ENCODE data around the gene CTAG1A.
"Not testable (repeated sequence)": the region's sequence is repeated elsewhere in the genome, so short reads cannot be mapped to it uniquely, and the experiment has no call there.

The CTAG1A gene

GRCh38 chrX:154573061-154573460, 11.9 kb upstream of the CTAG1A start:
- not testable (repeated sequence) for H3K27ac ChIP-seq (ENCODE audit: low read depth, low read length, severe bottlenecking); H3K9me3 ChIP-seq (ENCODE audit: control insufficient read depth, low read length); H3K4me1 ChIP-seq (ENCODE audit: control insufficient read depth, insufficient read depth, low read length, poor library complexity, severe bottlenecking); H3K4me3 ChIP-seq (ENCODE audit: extremely low read depth, insufficient read depth, low read length, poor library complexity, severe bottlenecking); H3K36me3 ChIP-seq (ENCODE audit: control insufficient read depth, insufficient read depth, low read length)
- WGBS, 2 experiments (ENCODE audit: insufficient coverage in 2 of 2) = no CpG with 5 or more reads among the region's 10 CpGs

GRCh38 chrX:154575076-154575475, 9.9 kb upstream of the CTAG1A start:
- WGBS, 2 experiments (ENCODE audit: insufficient coverage in 2 of 2) = no CpG with 5 or more reads among the region's 5 CpGs
- H3K27ac ChIP-seq (ENCODE audit: low read depth, low read length, severe bottlenecking) = not testable (repeated sequence)

GRCh38 chrX:154582994-154583393, 1.9 kb upstream of the CTAG1A start:
- not testable (repeated sequence) for H3K4me3 ChIP-seq (ENCODE audit: extremely low read depth, insufficient read depth, low read length, poor library complexity, severe bottlenecking); H3K36me3 ChIP-seq (ENCODE audit: control insufficient read depth, insufficient read depth, low read length); H3K4me1 ChIP-seq (ENCODE audit: control insufficient read depth, insufficient read depth, low read length, poor library complexity, severe bottlenecking); H3K27ac ChIP-seq (ENCODE audit: low read depth, low read length, severe bottlenecking); H3K9me3 ChIP-seq (ENCODE audit: control insufficient read depth, low read length)
- no CpG with 5 or more reads among the region's 8 CpGs for WGBS, 2 experiments (ENCODE audit: insufficient coverage in 2 of 2)

More at GRCh38 chrX:154575076-154575475, 9.9 kb upstream of the CTAG1A start:
- H3K36me3 ChIP-seq (ENCODE audit: control insufficient read depth, insufficient read depth, low read length); H3K4me1 ChIP-seq (ENCODE audit: control insufficient read depth, insufficient read depth, low read length, poor library complexity, severe bottlenecking); H3K4me3 ChIP-seq (ENCODE audit: extremely low read depth, insufficient read depth, low read length, poor library complexity, severe bottlenecking); H3K9me3 ChIP-seq (ENCODE audit: control insufficient read depth, low read length): not testable (repeated sequence)

- not testable (repeated sequence) for H3K4me1 ChIP-seq (ENCODE audit: control insufficient read depth, insufficient read depth, low read length, poor library complexity, severe bottlenecking)
- WGBS, 2 experiments (ENCODE audit: insufficient coverage in 2 of 2) = no CpG with 5 or more reads among the region's 13 CpGs
Measured at GRCh38 chrX:154590415-154590814, 5.5 kb downstream of the CTAG1A start.

GRCh38 chrX:154592505-154592904, 7.6 kb downstream of the CTAG1A start:
- Histone ChIP-seq H3K9me3 (ENCODE audit: control insufficient read depth, low read length) (no peaks in the 10 kb centered on the region), H3K27ac (ENCODE audit: low read depth, low read length, severe bottlenecking) (no peak overlapping the region), H3K36me3 (ENCODE audit: control insufficient read depth, insufficient read depth, low read length) (no peaks in the 10 kb centered on the region), H3K4me1 (ENCODE audit: control insufficient read depth, insufficient read depth, low read length, poor library complexity, severe bottlenecking) (no peaks in the 10 kb centered on the region), H3K4me3 (ENCODE audit: extremely low read depth, insufficient read depth, low read length, poor library complexity, severe bottlenecking) (no peak overlapping the region)
- 80 to 100% methylated on average over 1 to 2 of the region's 5 CpGs for WGBS, 2 experiments (ENCODE audit: insufficient coverage in 2 of 2)

More at GRCh38 chrX:154590415-154590814, 5.5 kb downstream of the CTAG1A start:
- H3K27ac ChIP-seq (ENCODE audit: low read depth, low read length, severe bottlenecking); H3K9me3 ChIP-seq (ENCODE audit: control insufficient read depth, low read length); H3K36me3 ChIP-seq (ENCODE audit: control insufficient read depth, insufficient read depth, low read length); H3K4me3 ChIP-seq (ENCODE audit: extremely low read depth, insufficient read depth, low read length, poor library complexity, severe bottlenecking): not testable (repeated sequence)

- no peaks in the 10 kb centered on the region for H3K36me3 ChIP-seq (ENCODE audit: control insufficient read depth, insufficient read depth, low read length)
- H3K4me1 ChIP-seq (ENCODE audit: control insufficient read depth, insufficient read depth, low read length, poor library complexity, severe bottlenecking) = no peaks in the 10 kb centered on the region
- H3K4me3 ChIP-seq (ENCODE audit: extremely low read depth, insufficient read depth, low read length, poor library complexity, severe bottlenecking) = no peak overlapping the region
- H3K9me3 ChIP-seq (ENCODE audit: control insufficient read depth, low read length) = no peaks in the 10 kb centered on the region
- no peak overlapping the region for H3K27ac ChIP-seq (ENCODE audit: low read depth, low read length, severe bottlenecking)
- 93 to 100% methylated on average over 3 of the region's 5 CpGs for WGBS, 2 experiments (ENCODE audit: insufficient coverage in 2 of 2)
Measured at GRCh38 chrX:154593201-154593600, 8.3 kb downstream of the CTAG1A start.

GRCh38 chrX:154594491-154594890, 9.6 kb downstream of the CTAG1A start:
- WGBS, 2 experiments (ENCODE audit: insufficient coverage in 2 of 2) = 92% methylated on average over 2 of the region's 4 CpGs; no CpG with 5 or more reads in 1 of the 2 experiments
- Histone ChIP-seq H3K9me3 (ENCODE audit: control insufficient read depth, low read length) (no peaks in the 10 kb centered on the region), H3K36me3 (ENCODE audit: control insufficient read depth, insufficient read depth, low read length) (no peaks in the 10 kb centered on the region), H3K4me3 (ENCODE audit: extremely low read depth, insufficient read depth, low read length, poor library complexity, severe bottlenecking) (no peak overlapping the region), H3K27ac (ENCODE audit: low read depth, low read length, severe bottlenecking) (no peak overlapping the region), H3K4me1 (ENCODE audit: control insufficient read depth, insufficient read depth, low read length, poor library complexity, severe bottlenecking) (no peaks in the 10 kb centered on the region)

- Histone ChIP-seq H3K4me1 (ENCODE audit: control insufficient read depth, insufficient read depth, low read length, poor library complexity, severe bottlenecking) (peaks cover 2% of the 10 kb centered on the region), H3K9me3 (ENCODE audit: control insufficient read depth, low read length) (no peaks in the 10 kb centered on the region), H3K36me3 (ENCODE audit: control insufficient read depth, insufficient read depth, low read length) (no peaks in the 10 kb centered on the region), H3K4me3 (ENCODE audit: extremely low read depth, insufficient read depth, low read length, poor library complexity, severe bottlenecking) (no peak overlapping the region), H3K27ac (ENCODE audit: low read depth, low read length, severe bottlenecking) (no peak overlapping the region)
- no CpG with 5 or more reads among the region's 2 CpGs for WGBS, 2 experiments (ENCODE audit: insufficient coverage in 2 of 2)
Measured at GRCh38 chrX:154595559-154596249, 10.8 kb downstream of the CTAG1A start.

- Histone ChIP-seq H3K36me3 (ENCODE audit: control insufficient read depth, insufficient read depth, low read length) (no peaks in the 10 kb centered on the region), H3K4me3 (ENCODE audit: extremely low read depth, insufficient read depth, low read length, poor library complexity, severe bottlenecking) (no peak overlapping the region), H3K27ac (ENCODE audit: low read depth, low read length, severe bottlenecking) (no peak overlapping the region), H3K4me1 (ENCODE audit: control insufficient read depth, insufficient read depth, low read length, poor library complexity, severe bottlenecking) (peaks cover 2% of the 10 kb centered on the region), H3K9me3 (ENCODE audit: control insufficient read depth, low read length) (no peaks in the 10 kb centered on the region)
- WGBS, 2 experiments (ENCODE audit: insufficient coverage in 2 of 2) = no CpG with 5 or more reads among the region's 3 CpGs
Measured at GRCh38 chrX:154596290-154596929, 11.5 kb downstream of the CTAG1A start.

- 85 to 96% methylated on average over 4 to 6 of the region's 12 CpGs for WGBS, 2 experiments (ENCODE audit: insufficient coverage in 2 of 2)
- no peak overlapping the region for H3K27ac ChIP-seq (ENCODE audit: low read depth, low read length, severe bottlenecking)
- no peaks in the 10 kb centered on the region for H3K9me3 ChIP-seq (ENCODE audit: control insufficient read depth, low read length)
- H3K4me1 ChIP-seq (ENCODE audit: control insufficient read depth, insufficient read depth, low read length, poor library complexity, severe bottlenecking) = peaks cover 2% of the 10 kb centered on the region
- H3K36me3 ChIP-seq (ENCODE audit: control insufficient read depth, insufficient read depth, low read length) = no peaks in the 10 kb centered on the region
- H3K4me3 ChIP-seq (ENCODE audit: extremely low read depth, insufficient read depth, low read length, poor library complexity, severe bottlenecking) = no peak overlapping the region
Measured at GRCh38 chrX:154597221-154597620, 12.3 kb downstream of the CTAG1A start.

- H3K27ac ChIP-seq (ENCODE audit: low read depth, low read length, severe bottlenecking) = no peak overlapping the region
- H3K9me3 ChIP-seq (ENCODE audit: control insufficient read depth, low read length) = no peaks in the 10 kb centered on the region
- no peak overlapping the region for H3K4me3 ChIP-seq (ENCODE audit: extremely low read depth, insufficient read depth, low read length, poor library complexity, severe bottlenecking)
- WGBS, 2 experiments (ENCODE audit: insufficient coverage in 2 of 2) = 100% methylated on average over 1 of the region's 8 CpGs; no CpG with 5 or more reads in 1 of the 2 experiments
- peaks cover 2% of the 10 kb centered on the region for H3K4me1 ChIP-seq (ENCODE audit: control insufficient read depth, insufficient read depth, low read length, poor library complexity, severe bottlenecking)
- H3K36me3 ChIP-seq (ENCODE audit: control insufficient read depth, insufficient read depth, low read length) = no peaks in the 10 kb centered on the region
Measured at GRCh38 chrX:154598656-154599055, 13.7 kb downstream of the CTAG1A start.

Measured in mesodermal cell (in vitro differentiated cells).